ENCODE results near the gene CYP4Z1.
"Not testable (repeated sequence)": the region's sequence is repeated elsewhere in the genome, so short reads cannot be mapped to it uniquely, and the experiment has no call there.

Gene CYP4Z1

DNA sequence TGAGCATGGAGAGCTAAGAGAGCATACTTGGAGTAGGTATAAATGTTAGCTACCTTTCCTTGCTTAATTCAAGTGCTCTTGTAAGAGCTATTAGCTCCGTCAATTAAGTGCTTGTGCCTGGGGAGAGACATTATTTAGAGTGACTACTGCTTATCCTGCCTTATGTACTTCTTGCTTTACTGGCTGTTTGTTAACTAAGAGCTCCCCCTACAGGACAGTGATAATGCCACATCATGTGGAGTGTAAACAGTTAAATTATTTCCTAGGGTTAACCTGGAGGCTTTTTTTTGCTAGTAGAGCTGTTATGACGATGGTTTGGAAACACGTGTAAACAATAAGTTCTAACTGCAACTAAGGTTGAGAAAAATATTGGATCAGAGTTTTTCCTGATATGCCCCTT lies 24.4 kb downstream of the CYP4Z1 start:
- H3K36me3 ChIP-seq; H3K27me3 ChIP-seq; H3K9me3 ChIP-seq; H3K4me3 ChIP-seq; H3K4me1 ChIP-seq; H3K27ac ChIP-seq; DNase-seq; intact Hi-C loops (cut with DNase I; ENCODE audit: low total_unique reads): not testable (repeated sequence)
- TF ChIP-seq, protein P1, sequence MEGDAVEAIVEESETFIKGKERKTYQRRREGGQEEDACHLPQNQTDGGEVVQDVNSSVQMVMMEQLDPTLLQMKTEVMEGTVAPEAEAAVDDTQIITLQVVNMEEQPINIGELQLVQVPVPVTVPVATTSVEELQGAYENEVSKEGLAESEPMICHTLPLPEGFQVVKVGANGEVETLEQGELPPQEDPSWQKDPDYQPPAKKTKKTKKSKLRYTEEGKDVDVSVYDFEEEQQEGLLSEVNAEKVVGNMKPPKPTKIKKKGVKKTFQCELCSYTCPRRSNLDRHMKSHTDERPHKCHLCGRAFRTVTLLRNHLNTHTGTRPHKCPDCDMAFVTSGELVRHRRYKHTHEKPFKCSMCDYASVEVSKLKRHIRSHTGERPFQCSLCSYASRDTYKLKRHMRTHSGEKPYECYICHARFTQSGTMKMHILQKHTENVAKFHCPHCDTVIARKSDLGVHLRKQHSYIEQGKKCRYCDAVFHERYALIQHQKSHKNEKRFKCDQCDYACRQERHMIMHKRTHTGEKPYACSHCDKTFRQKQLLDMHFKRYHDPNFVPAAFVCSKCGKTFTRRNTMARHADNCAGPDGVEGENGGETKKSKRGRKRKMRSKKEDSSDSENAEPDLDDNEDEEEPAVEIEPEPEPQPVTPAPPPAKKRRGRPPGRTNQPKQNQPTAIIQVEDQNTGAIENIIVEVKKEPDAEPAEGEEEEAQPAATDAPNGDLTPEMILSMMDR (IDR thresholded peaks at IDR 0.05) = peak; percentile 14 to 31

DNA sequence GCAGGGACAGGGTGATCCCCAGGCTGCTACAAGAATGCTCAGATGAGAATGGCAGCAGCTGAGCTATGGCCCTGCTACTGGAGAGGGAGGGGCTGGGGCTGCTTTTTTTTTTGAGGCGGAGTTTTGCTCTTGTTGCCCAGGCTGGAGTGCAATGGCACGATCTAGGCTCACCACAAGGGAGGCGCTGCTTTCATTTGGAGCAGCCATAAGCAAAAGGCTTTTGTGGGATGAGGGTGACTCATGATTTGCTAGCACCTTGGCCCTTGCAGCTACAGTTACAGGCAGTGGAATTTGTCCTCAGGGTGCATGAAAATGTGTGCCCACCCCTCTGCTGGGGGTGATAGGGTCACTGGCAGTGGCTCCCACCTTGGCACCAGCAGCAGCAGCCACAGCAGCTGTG lies 37.8 kb downstream of the CYP4Z1 start:
- Histone ChIP-seq H3K9me3 (peaks cover 0 to 10% (median 0%) of the 10 kb centered on the region in 3 donors), H3K4me3 (no peak overlapping the region), H3K27ac (no peak overlapping the region), H3K27me3 (no peaks in the 10 kb centered on the region), H3K36me3 (no peaks in the 10 kb centered on the region), H3K4me1 (no peaks in the 10 kb centered on the region)
- intact Hi-C loops (cut with DNase I; ENCODE audit: low total_unique reads) = no loop called here
- DNase-seq = no peak
- TF ChIP-seq, protein P1 (IDR thresholded peaks at IDR 0.05) = no peak

DNA sequence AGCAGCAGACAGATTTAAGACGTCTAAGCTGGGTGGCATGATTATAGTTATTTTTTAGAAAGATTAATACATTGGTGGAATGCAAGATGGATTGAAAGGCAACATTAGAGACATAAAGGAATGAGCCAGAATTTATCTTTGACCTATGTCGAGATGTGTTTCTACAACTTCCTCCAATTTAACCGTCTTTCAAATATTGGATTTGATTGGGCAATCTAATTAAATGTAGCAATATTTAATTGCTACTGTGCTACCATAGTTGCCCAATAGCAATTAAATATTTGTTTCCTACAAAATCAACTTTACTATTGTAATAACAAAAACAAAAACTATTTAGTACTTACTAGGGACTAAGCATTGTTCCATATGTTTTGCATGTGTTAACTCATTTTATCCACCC lies 39.8 kb downstream of the CYP4Z1 start:
- Histone ChIP-seq H3K4me3 (no peak overlapping the region), H3K4me1 (no peaks in the 10 kb centered on the region), H3K9me3 (peaks cover 0 to 10% (median 0%) of the 10 kb centered on the region in 3 donors), H3K36me3 (no peaks in the 10 kb centered on the region), H3K27ac (no peak overlapping the region), H3K27me3 (no peaks in the 10 kb centered on the region)
- TF ChIP-seq, protein P1 (IDR thresholded peaks at IDR 0.05) = no peak
- DNase-seq = no peak
- intact Hi-C loops (cut with DNase I; ENCODE audit: low total_unique reads) = no loop called here

DNA sequence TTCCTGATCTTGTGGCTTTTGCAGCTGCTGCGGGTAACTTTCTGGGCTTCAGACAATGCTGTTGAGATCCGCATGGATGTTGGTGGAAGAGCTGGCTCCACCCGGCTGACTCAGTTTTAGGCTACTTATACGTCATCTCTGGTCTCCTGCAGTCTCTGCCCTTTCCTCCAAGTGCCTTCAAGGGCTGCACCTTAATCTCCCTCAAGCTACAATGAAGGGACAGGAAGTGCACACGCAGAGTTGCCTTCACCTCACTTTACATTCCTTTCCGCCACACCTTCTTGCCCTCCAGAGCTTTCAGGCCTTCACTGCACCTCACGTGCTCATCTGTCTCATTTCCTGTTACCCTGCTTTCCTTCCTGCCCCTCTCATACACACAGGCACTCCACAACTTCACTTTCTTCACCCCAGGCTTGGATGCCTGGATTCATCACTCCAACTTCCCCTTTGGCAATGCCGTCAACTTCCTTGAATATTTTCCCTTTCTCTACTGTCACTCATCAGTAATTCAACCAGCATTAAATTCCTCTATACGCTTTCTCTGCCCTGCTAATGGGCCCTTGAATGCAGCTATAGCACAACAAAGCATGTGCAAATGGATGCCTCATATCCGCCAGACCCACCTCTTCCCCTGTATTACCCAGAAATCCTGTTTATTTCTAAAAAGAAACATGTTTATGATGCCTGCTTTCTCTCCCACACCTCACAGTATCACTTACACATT lies 41.0 kb downstream of the CYP4Z1 start:
- H3K36me3 ChIP-seq; DNase-seq; H3K9me3 ChIP-seq; intact Hi-C loops (cut with DNase I; ENCODE audit: low total_unique reads); H3K4me3 ChIP-seq; H3K4me1 ChIP-seq; H3K27me3 ChIP-seq; H3K27ac ChIP-seq: not testable (repeated sequence)

DNA sequence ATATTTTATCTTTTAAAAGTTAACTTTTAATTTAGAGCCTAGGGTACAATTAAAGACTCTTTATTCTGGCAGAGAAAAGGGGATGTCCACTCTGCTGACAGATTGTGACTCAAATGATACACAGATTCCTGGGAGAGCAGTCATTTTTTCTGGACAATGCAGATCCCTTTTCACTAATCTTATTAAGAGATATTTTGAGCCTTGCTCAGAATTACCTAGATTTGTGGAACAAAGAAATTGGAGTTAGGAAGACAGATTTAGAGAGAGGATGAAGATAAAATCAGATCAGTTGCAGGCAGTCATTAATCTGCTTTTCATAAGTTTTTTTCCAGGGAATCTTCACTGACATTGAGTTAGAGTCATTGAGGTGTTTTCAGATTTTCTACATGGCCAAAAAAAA lies 42.5 kb downstream of the CYP4Z1 start:
- H3K4me3 ChIP-seq; H3K36me3 ChIP-seq; H3K27me3 ChIP-seq; H3K4me1 ChIP-seq; DNase-seq; intact Hi-C loops (cut with DNase I; ENCODE audit: low total_unique reads); H3K9me3 ChIP-seq; H3K27ac ChIP-seq: not testable (repeated sequence)

DNA sequence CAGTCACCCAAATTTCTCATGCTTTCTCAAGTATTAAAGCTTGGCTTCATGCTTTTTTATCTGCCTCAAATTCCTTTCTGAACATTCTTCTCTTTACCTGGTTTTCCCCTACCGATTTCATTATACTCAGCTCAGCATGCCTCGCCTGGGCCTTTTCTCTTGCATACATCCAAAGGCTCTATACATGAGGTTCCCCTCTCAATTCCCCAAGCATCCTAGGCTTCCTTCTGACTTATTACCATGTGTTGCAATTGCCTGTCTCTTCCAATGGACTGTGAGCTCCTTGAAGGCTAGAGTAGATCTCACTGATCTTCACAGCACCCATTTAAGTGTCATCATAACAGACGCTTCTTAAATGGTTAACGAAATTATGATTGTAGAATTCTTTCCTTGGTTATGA lies 46.1 kb downstream of the CYP4Z1 start:
- no peak for DNase-seq
- no peaks in the 10 kb centered on the region for H3K4me1 ChIP-seq
- no peaks in the 10 kb centered on the region for H3K36me3 ChIP-seq
- H3K4me3 ChIP-seq = no peak overlapping the region
- H3K9me3 ChIP-seq = no peaks in the 10 kb centered on the region
- TF ChIP-seq, protein P1 (IDR thresholded peaks at IDR 0.05) = no peak
- intact Hi-C loops (cut with DNase I; ENCODE audit: low total_unique reads) = no loop called here
- H3K27me3 ChIP-seq = no peaks in the 10 kb centered on the region
- H3K27ac ChIP-seq = no peak overlapping the region

DNA sequence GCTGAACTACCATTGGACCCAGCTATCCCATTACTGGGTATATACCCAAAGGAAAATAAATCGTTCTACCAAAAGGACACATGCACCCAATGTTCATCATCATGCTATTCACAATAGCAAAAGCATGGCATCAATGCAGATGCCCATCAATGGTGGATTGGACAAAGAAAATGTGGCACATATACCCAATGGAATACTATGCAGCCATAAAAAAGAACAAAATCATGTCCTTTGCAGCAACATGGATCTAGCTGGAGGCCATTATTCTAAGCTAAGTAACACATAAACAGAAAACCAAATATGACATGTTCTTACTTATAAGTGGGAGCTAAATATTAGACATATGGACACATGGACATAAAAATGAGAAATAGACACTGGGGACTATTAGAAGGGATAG lies 54.0 kb downstream of the CYP4Z1 start:
- H3K27me3 ChIP-seq; intact Hi-C loops (cut with DNase I; ENCODE audit: low total_unique reads); H3K4me1 ChIP-seq; H3K9me3 ChIP-seq; H3K4me3 ChIP-seq; H3K27ac ChIP-seq; H3K36me3 ChIP-seq; DNase-seq: not testable (repeated sequence)

DNA sequence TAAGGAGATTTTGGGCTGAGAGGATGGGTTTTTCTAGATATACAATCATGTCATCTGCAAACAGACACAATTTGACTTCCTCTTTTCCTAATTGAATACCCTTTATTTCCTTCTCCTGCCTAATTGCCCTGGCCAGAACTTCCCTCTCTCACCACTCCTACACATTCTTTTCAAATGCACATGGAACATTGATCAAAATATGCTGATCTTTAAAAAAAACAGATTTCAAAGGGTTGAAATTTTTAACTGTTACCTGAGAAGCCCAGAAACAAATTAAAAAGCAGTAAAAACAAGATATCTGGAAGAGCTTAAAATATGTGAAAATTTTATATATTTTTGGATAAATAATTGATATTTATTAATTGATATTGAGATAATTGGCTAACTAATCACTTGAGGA lies 57.8 kb downstream of the CYP4Z1 start:
- H3K27me3 ChIP-seq; DNase-seq; H3K4me3 ChIP-seq; H3K9me3 ChIP-seq; H3K27ac ChIP-seq; H3K36me3 ChIP-seq; intact Hi-C loops (cut with DNase I; ENCODE audit: low total_unique reads); H3K4me1 ChIP-seq: not testable (repeated sequence)

DNA sequence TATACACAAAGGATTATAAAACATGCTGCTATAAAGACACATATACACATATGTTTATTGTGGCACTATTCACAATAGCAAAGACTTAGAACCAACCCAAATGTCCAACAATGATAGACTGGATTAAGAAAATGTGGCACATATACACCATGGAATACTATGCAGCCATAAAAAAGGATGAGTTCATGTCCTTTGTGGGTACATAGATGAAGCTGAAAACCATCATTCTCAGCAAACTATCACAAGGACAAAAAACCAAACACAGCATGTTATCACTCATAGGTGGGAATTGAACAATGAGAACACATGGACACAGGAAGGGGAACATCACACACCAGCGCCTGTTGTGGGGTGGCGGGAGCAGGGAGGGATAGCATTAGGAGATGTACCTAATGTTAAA lies 60.0 kb downstream of the CYP4Z1 start:
- H3K27me3 ChIP-seq; DNase-seq; H3K36me3 ChIP-seq; intact Hi-C loops (cut with DNase I; ENCODE audit: low total_unique reads); H3K4me1 ChIP-seq; H3K4me3 ChIP-seq; H3K9me3 ChIP-seq; H3K27ac ChIP-seq: not testable (repeated sequence)

Measured in tibial artery (tissue), 4 donors.